HepG2 (cell line): Measurements from ENCODE around the gene CEBPB. TPM values are rescaled to one million over a fixed set of nuclear protein-coding genes. Genes with fewer than 3 reads are reported as not detected.
A peak's percentile ranks its signal among the peaks of the same experiment; 100 is the strongest.

Experiments
- BRCA1 ChIP-seq: sonication (generic); formaldehyde crosslinking; IDR thresholded peaks from 2 replicates; pipeline ENCODE4 v1.4.0; 2020; ENCODE audit warnings: missing genetic modification reagents
- HIVEP1 ChIP-seq: sonication (generic); formaldehyde crosslinking; IDR thresholded peaks from 2 replicates; pipeline ENCODE4 v1.4.0; 2020; ENCODE audit warnings: mild to moderate bottlenecking, missing genetic modification reagents
- HNRNPUL1 ChIP-seq: fragments of 200-400 bp; formaldehyde crosslinking; IDR thresholded peaks from 2 replicates; pipeline ENCODE4 v1.6.1; 2017; ENCODE audit warnings: low read depth, mild to moderate bottlenecking, low read length, moderate library complexity
- IRF2 ChIP-seq: IDR thresholded peaks from 2 replicates; pipeline ENCODE4 v1.6.1; 2018; ENCODE audit warnings: missing genetic modification reagents, missing compliant biosample characterization
- IRF9 ChIP-seq: sonication (generic); formaldehyde crosslinking; IDR thresholded peaks from 2 replicates; pipeline ENCODE4 v1.8.0; 2022; ENCODE audit warnings: missing genetic modification reagents, mild to moderate bottlenecking, borderline replicate concordance
- NCOA5 ChIP-seq: sonication (generic); formaldehyde crosslinking; IDR thresholded peaks from 2 replicates; pipeline ENCODE4 v1.4.0; 2020; ENCODE audit warnings: missing genetic modification reagents
- THAP11 ChIP-seq: IDR thresholded peaks from 2 replicates; pipeline ENCODE4 v1.6.1; 2016; ENCODE audit warnings: missing biosample characterization, missing genetic modification reagents
- ZFY ChIP-seq: sonication (generic); formaldehyde crosslinking; IDR thresholded peaks from 2 replicates; pipeline ENCODE4 v1.4.0; 2020; ENCODE audit warnings: missing genetic modification reagents
- ZNF776 ChIP-seq: sonication (generic); formaldehyde crosslinking; IDR thresholded peaks from 2 replicates; pipeline ENCODE4 v1.4.0; 2020; ENCODE audit warnings: mild to moderate bottlenecking, missing genetic modification reagents
- ZNF777 ChIP-seq: sonication (generic); formaldehyde crosslinking; IDR thresholded peaks from 2 replicates; pipeline ENCODE4 v1.4.0; 2020; ENCODE audit warnings: missing genetic modification reagents
- ZSCAN21 ChIP-seq: sonication (generic); formaldehyde crosslinking; IDR thresholded peaks from 2 replicates; pipeline ENCODE4 v1.8.0; 2022; ENCODE audit warnings: mild to moderate bottlenecking, missing genetic modification reagents, moderate library complexity, borderline replicate concordance
- ZSCAN25 ChIP-seq: sonication (generic); formaldehyde crosslinking; IDR thresholded peaks from 2 replicates; pipeline ENCODE4 v1.8.0; 2022; ENCODE audit warnings: mild to moderate bottlenecking, missing genetic modification reagents
- polyA plus RNA-seq, 8 experiments: library from polyadenylated mRNA; depleted of rRNA in 3 of 8; stranded (reverse) in 7 of 8; unstranded in 1 of 8; fragments of >200 nt; fragmentation: Illumina TruSeq in 4 of 8; extraction: Trizol in 4 of 8; gene quantifications; 2 replicates each; pipeline versions ENCODE4 v1.2.1 to v1.2.3, GENCODE V29; 2011 to 2016; ENCODE audit warnings: low read depth in 4 of 8, missing spikeins in 1 of 8, mixed read lengths in 1 of 8; ENCODE audit not compliant: insufficient read depth in 1 of 8
- total RNA-seq, 5 experiments: library from RNA; depleted of rRNA; stranded (reverse); fragments of >200 nt; fragmentation: Illumina TruSeq; extraction: Trizol; gene quantifications; 2 replicates each; pipeline ENCODE4 v1.2.3, GENCODE V29; 2016; ENCODE audit warnings: low read depth in 1 of 5
- TF ChIP-seq, protein P1 (sequence below): sonication (generic); formaldehyde crosslinking; IDR thresholded peaks from 2 replicates; pipeline ENCODE4 v1.5.0; 2020; ENCODE audit warnings: missing genetic modification reagents
- TF ChIP-seq, protein P2 (sequence below): sonication (generic); formaldehyde crosslinking; IDR thresholded peaks from 2 replicates; pipeline ENCODE4 v1.4.0; 2020; ENCODE audit warnings: mild to moderate bottlenecking, missing genetic modification reagents, borderline replicate concordance
- TF ChIP-seq, protein P3 (sequence below): sonication (generic); formaldehyde crosslinking; IDR thresholded peaks from 2 replicates; pipeline ENCODE4 v1.4.0; 2020; ENCODE audit warnings: missing genetic modification reagents
- TF ChIP-seq, protein P4 (sequence below): sonication (generic); formaldehyde crosslinking; IDR thresholded peaks from 2 replicates; pipeline ENCODE4 v1.4.0; 2020; ENCODE audit warnings: mild to moderate bottlenecking, missing genetic modification reagents

CEBPB gene
- total and polyA plus RNA-seq, 2 of the 13 experiments (the other 11 are each of a cell fraction or from before 2014, with no cell fraction given) = 18.5 to 28.2 TPM

GRCh38 chr20:50191544-50192363, 1.1 kb downstream of the CEBPB start (continued):
- TF ChIP-seq, protein P1, sequence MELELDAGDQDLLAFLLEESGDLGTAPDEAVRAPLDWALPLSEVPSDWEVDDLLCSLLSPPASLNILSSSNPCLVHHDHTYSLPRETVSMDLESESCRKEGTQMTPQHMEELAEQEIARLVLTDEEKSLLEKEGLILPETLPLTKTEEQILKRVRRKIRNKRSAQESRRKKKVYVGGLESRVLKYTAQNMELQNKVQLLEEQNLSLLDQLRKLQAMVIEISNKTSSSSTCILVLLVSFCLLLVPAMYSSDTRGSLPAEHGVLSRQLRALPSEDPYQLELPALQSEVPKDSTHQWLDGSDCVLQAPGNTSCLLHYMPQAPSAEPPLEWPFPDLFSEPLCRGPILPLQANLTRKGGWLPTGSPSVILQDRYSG (CRISPR knock-in tag) = no peak
- TF ChIP-seq, protein P2, sequence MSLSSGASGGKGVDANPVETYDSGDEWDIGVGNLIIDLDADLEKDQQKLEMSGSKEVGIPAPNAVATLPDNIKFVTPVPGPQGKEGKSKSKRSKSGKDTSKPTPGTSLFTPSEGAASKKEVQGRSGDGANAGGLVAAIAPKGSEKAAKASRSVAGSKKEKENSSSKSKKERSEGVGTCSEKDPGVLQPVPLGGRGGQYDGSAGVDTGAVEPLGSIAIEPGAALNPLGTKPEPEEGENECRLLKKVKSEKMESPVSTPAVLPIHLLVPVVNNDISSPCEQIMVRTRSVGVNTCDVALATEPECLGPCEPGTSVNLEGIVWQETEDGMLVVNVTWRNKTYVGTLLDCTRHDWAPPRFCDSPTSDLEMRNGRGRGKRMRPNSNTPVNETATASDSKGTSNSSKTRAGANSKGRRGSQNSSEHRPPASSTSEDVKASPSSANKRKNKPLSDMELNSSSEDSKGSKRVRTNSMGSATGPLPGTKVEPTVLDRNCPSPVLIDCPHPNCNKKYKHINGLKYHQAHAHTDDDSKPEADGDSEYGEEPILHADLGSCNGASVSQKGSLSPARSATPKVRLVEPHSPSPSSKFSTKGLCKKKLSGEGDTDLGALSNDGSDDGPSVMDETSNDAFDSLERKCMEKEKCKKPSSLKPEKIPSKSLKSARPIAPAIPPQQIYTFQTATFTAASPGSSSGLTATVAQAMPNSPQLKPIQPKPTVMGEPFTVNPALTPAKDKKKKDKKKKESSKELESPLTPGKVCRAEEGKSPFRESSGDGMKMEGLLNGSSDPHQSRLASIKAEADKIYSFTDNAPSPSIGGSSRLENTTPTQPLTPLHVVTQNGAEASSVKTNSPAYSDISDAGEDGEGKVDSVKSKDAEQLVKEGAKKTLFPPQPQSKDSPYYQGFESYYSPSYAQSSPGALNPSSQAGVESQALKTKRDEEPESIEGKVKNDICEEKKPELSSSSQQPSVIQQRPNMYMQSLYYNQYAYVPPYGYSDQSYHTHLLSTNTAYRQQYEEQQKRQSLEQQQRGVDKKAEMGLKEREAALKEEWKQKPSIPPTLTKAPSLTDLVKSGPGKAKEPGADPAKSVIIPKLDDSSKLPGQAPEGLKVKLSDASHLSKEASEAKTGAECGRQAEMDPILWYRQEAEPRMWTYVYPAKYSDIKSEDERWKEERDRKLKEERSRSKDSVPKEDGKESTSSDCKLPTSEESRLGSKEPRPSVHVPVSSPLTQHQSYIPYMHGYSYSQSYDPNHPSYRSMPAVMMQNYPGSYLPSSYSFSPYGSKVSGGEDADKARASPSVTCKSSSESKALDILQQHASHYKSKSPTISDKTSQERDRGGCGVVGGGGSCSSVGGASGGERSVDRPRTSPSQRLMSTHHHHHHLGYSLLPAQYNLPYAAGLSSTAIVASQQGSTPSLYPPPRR (CRISPR knock-in tag) = peak; percentile 36
- TF ChIP-seq ZNF777 (CRISPR knock-in tag) = 0 out of 2 replicates have a peak, but pooled peaks have one; percentile 19
- peak; percentile 88 for TF ChIP-seq ZSCAN21
- no peak for TF ChIP-seq NCOA5 (CRISPR knock-in tag)
- no peak for TF ChIP-seq THAP11 (CRISPR knock-in tag)
- peak; percentile 62 for TF ChIP-seq ZFY (CRISPR knock-in tag)
- TF ChIP-seq, protein P3, sequence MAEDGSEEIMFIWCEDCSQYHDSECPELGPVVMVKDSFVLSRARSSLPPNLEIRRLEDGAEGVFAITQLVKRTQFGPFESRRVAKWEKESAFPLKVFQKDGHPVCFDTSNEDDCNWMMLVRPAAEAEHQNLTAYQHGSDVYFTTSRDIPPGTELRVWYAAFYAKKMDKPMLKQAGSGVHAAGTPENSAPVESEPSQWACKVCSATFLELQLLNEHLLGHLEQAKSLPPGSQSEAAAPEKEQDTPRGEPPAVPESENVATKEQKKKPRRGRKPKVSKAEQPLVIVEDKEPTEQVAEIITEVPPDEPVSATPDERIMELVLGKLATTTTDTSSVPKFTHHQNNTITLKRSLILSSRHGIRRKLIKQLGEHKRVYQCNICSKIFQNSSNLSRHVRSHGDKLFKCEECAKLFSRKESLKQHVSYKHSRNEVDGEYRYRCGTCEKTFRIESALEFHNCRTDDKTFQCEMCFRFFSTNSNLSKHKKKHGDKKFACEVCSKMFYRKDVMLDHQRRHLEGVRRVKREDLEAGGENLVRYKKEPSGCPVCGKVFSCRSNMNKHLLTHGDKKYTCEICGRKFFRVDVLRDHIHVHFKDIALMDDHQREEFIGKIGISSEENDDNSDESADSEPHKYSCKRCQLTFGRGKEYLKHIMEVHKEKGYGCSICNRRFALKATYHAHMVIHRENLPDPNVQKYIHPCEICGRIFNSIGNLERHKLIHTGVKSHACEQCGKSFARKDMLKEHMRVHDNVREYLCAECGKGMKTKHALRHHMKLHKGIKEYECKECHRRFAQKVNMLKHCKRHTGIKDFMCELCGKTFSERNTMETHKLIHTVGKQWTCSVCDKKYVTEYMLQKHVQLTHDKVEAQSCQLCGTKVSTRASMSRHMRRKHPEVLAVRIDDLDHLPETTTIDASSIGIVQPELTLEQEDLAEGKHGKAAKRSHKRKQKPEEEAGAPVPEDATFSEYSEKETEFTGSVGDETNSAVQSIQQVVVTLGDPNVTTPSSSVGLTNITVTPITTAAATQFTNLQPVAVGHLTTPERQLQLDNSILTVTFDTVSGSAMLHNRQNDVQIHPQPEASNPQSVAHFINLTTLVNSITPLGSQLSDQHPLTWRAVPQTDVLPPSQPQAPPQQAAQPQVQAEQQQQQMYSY (CRISPR knock-in tag) = peak; percentile 61
- peak; percentile 44; the same call in 1 of the 2 replicates for TF ChIP-seq ZSCAN25 (CRISPR knock-in tag)
- no peak; the same call in 1 of the 2 replicates for TF ChIP-seq ZNF776 (CRISPR knock-in tag)
- TF ChIP-seq, protein P4, sequence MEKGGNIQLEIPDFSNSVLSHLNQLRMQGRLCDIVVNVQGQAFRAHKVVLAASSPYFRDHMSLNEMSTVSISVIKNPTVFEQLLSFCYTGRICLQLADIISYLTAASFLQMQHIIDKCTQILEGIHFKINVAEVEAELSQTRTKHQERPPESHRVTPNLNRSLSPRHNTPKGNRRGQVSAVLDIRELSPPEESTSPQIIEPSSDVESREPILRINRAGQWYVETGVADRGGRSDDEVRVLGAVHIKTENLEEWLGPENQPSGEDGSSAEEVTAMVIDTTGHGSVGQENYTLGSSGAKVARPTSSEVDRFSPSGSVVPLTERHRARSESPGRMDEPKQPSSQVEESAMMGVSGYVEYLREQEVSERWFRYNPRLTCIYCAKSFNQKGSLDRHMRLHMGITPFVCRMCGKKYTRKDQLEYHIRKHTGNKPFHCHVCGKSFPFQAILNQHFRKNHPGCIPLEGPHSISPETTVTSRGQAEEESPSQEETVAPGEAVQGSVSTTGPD = no peak
- peak; percentile 49; the same call in 1 of the 2 replicates for TF ChIP-seq IRF9 (CRISPR knock-in tag)
- TF ChIP-seq HIVEP1 (CRISPR knock-in tag) = no peak
- peak; percentile 49; the same call in 1 of the 2 replicates for TF ChIP-seq IRF2 (CRISPR knock-in tag)
- TF ChIP-seq BRCA1 (CRISPR knock-in tag) = no peak
- no peak for TF ChIP-seq HNRNPUL1
